RCC 7860 (cell line): ENCODE data around the gene ZCWPW1.

ENCODE experiments used
- DNase-seq: peaks from one replicate; pipeline ENCODE4 v3.0.0-alpha.2; 2015; ENCODE audit warnings: low spot score
- FAIRE-seq: peaks from 2 replicates; lab custom pipeline; 2012; peaks lifted over from hg19 to GRCh38; lab: Jason Lieb, UNC

ZCWPW1 gene

GRCh38 chr7:100433592-100434296 is 5.2 kb upstream of the ZCWPW1 start:
- FAIRE-seq (no peak), DNase-seq (no peak)

- no peak for FAIRE-seq
- DNase-seq, result no peak
These were observed 4.7 kb upstream of the ZCWPW1 start for GRCh38 chr7:100433276-100433591.

GRCh38 chr7:100432621-100433275 is 4.2 kb upstream of the ZCWPW1 start:
- FAIRE-seq (no peak), DNase-seq (no peak)

GRCh38 chr7:100432053-100432452 is 3.5 kb upstream of the ZCWPW1 start:
- DNase-seq (no peak), FAIRE-seq (no peak)

- DNase-seq, result no peak
- FAIRE-seq, result no peak
These were observed 2.8 kb upstream of the ZCWPW1 start for GRCh38 chr7:100431286-100431735.

- DNase-seq, result no peak
These were observed 2.2 kb upstream of the ZCWPW1 start for GRCh38 chr7:100430493-100431285.

GRCh38 chr7:100429637-100430492 is 1.4 kb upstream of the ZCWPW1 start, which contains the start of gene MEPCE:
MEPCE (plus strand) TSS chr7:100429831; CDS start chr7:100430019, 188 bp downstream.
- FAIRE-seq, result peak; percentile 70
- DNase-seq, result peak; percentile 95

More at GRCh38 chr7:100430493-100431285, 2.2 kb upstream of the ZCWPW1 start:
- no peak for FAIRE-seq

GRCh38 chr7:100428967-100429636 is 599 bp upstream of the ZCWPW1 start:
- DNase-seq, result peak; percentile 100
- peak; percentile 92 for FAIRE-seq

GRCh38 chr7:100427762-100428198 is 723 bp downstream of the ZCWPW1 start:
- no peak for FAIRE-seq
- no peak for DNase-seq

- DNase-seq, result no peak
- FAIRE-seq, result no peak
These were observed 2.0 kb downstream of the ZCWPW1 start for GRCh38 chr7:100426516-100426915.

GRCh38 chr7:100425347-100425746 is 3.2 kb downstream of the ZCWPW1 start:
- DNase-seq (no peak), FAIRE-seq (no peak)

GRCh38 chr7:100423315-100423714 is 5.2 kb downstream of the ZCWPW1 start:
- FAIRE-seq (no peak), DNase-seq (no peak)

GRCh38 chr7:100419660-100420226 is 8.8 kb downstream of the ZCWPW1 start:
- FAIRE-seq, result no peak
- DNase-seq, result no peak

GRCh38 chr7:100418930-100419659 is 9.4 kb downstream of the ZCWPW1 start:
- DNase-seq (no peak), FAIRE-seq (no peak)

GRCh38 chr7:100415448-100415847 is 13.1 kb downstream of the ZCWPW1 start:
- no peak for DNase-seq
- no peak for FAIRE-seq

GRCh38 chr7:100413889-100414288 is 14.6 kb downstream of the ZCWPW1 start:
- DNase-seq, result no peak
- no peak for FAIRE-seq

GRCh38 chr7:100413346-100413745 is 15.2 kb downstream of the ZCWPW1 start:
- DNase-seq (no peak), FAIRE-seq (no peak)

- DNase-seq (no peak), FAIRE-seq (no peak)
These were observed 17.4 kb downstream of the ZCWPW1 start for GRCh38 chr7:100411101-100411500.
